GM18873 (cell line): ENCODE measurements around the gene RXFP1.

Source experiments
- ATAC-seq: cut with Tn5 transposase; IDR thresholded peaks from one replicate; pipeline ENCODE4 v1.9.1; 2021; ENCODE audit warnings: mild to moderate bottlenecking, moderate library complexity, moderate number of reproducible peaks; ENCODE audit not compliant: unreplicated experiment, low FRiP score

Gene RXFP1

DNA sequence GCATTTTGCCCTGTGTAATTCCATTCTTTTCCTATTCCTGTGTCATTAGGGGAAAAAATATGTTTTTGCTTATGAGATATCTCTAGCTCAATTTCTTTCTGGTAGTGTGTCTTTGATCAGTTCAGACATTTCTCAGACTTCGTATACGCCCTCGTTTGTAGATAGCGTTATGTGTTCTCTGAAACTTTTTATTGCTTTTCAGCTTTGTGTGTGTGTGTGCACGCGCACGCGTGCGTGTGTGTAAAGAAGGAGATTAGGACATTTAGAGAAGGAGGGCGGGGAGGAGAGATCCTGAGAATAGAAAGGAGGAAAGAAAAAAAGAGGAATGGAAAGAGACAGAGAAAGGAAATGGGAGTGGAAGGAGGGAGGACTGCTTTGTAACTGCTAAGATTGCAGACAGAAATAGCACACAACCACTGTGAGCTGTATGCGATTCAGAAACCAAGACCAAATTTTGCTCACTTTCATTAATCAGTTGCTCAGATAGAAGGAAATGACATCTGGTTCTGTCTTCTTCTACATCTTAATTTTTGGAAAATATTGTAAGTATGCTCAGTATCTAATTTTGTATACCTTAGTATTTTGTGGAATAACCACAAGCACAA, at the start of gene RXFP1:
Gene RXFP1, plus strand, starts transcription at position 399 of the 605 bp plus-strand sequence. Its CDS starts 95 bp downstream, at position 494.
- no peak for ATAC-seq

DNA sequence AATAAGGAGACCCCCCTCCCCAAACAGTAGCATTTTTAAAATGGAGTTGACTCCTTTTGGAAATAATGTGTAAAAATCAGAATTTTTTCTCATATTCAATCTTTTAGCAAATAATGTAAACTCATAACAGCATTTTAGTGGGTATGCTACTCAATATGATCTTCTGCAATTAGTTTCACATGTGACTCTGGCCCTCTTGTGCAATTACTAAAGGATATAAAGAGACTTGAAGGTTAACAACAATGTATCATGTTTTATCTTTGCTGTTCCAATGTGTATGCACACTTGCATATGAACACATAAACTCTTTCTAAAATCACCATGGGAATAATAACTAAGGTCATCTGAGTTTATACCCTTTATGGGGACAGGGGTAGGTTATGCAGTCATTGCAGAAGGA, 39.9 kb upstream of the RXFP1 start:
- ATAC-seq, result no peak

DNA sequence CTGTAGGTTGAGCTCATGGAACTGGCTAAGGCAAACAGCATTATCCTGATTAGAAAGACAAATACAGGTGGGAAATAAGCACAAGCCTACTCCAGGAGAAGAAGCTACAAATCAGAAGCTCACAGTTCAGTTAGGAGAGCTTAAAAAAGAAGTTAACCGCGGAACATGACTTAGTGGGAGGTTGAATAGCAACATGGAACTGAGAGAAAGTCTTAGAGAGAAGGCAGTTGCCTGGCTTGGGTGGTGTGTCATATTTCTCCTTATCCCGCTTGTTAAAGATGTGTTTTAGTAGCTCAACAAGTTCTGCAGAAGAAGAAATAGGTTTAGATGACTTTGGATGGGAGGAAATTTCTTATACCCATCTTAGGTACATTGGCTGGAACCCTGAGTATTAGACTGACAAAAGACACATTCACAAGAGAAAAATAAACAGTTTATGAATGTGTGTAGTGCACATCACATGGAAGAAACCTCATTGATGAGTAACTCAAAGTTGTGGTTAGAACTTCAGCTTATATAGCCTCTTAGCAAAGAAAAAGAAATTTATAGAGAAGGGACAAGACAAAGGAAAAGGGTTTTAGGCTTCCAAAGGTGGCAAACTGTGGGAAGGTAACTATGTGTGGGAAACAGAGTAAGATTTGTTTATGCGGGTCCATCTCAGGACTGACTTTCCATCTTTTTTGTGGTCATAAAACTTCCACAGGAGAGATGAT, 37.4 kb upstream of the RXFP1 start:
- no peak for ATAC-seq

DNA sequence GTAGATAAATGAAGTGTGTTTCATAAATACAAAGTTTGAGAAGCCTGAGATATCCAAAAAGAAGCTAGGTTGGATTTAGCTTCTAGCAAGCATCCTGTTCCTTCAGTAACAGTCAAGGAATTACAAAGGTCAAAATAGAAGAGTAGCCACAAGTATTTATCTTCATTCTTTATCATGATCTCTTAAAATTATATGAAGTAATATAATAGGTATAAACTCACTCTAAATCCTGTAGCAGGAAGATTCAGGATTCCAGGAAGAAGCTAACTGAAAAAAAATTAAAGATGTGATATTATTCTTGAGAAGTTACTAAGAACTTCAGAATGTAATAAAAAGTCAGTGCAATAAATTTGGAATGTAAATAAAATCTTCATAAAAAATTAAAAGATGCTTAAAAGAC, 31.1 kb upstream of the RXFP1 start:
- ATAC-seq, result no peak

DNA sequence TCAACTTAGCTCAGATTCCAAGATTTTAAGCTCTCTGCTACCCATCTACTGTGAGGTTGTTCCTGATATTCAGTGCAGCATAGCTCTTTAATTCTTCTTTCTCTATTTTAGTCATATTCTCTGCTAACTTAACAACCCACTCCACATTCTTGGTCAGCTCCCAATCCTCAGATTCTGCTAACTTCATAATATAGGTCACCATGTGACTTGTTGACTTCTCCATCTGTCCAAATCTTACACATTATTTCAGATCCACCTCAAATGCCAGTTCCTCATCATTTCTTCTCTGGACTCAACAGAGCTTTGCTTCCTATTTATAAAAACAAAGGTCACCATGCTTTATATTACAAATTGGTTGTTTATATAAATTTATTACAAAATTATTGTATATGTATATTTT, 29.3 kb upstream of the RXFP1 start:
- no peak for ATAC-seq

DNA sequence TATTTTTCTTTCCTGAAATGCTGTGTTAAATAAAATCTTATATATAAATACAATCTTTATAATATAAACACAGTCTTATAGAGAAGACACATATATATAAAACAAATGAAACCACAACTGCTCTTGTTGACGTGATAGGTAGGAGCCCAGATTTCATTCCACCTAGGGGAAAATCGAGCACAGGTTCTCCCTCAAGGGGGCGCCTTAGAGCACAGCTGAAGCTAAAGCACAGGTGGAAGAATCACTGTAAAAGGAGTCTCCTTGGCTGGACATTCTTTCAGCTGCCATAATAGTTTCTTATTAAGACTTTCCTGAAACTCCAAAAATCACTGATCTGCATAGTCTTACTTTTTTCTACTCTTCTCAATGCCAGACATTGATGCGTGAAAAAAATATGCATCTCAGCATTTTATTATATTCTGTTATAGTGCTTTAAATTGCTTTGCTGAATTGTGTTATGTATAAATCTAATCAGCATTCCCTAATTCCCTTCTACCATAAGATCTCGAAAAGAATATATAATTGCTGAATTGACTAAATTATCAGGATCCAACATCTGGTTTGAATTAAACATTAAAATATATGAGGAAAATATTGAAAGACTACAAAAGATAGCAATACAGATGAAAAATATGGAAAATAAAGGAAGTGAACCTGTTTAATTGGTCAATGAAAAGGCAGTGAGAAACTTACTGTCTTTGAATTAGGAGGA, 25.5 kb upstream of the RXFP1 start:
- no peak for ATAC-seq

DNA sequence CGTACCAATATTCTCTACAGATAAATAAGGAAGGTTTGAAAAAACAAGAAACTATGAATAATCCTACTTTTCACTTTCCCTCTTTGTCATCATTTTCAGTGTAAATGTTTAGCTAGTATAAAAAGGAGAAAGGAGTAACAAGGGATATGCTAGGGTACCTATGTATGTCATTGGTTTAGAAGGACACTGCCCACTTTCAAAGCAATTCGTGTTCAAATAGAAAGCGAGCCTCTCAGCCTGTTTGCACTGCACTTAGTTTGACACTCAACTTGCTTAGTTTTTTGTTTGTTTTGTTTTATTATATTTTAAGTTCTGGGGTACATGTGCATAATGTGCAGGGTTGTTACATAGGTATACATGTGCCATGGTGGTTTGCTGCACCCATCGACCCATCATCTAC, 21.6 kb upstream of the RXFP1 start:
- ATAC-seq, result no peak

DNA sequence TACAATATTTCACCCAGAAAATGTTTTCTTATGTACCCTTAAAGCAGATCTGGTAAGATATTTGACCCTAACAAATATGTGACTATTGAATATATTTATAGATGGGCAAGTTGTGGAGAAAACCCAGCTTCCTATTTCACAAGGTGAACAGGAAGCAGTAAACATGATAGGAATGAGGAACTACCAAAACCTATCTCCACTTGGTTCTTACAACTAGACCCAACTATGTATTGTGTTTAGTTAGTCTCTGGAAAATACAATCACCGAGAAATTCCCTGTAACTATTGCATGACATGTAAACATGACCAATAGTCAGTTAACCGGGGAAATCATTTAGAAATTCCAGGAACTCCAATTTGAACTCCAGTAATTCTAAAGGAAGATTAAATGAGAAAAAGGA, 8.4 kb upstream of the RXFP1 start:
- no peak for ATAC-seq

DNA sequence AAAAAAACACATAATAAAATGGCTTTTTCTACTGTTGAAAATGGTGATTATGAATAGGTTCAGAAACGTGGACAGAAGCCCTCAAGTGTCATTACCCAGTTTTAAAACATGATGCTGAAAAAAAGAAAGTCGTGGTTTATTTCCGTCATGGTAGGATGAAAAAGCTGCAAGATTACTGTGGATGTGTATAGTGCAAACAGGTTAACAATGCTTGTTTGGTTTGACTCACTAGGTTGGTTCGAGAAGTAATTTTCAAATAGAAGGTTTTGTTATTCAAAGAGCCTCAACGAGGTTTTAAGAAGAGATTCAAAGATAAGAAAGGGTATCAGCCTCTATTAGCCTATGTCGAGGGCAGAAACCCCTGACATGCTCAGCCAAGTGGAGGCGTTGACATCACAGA, 2.5 kb upstream of the RXFP1 start:
- ATAC-seq, result no peak

DNA sequence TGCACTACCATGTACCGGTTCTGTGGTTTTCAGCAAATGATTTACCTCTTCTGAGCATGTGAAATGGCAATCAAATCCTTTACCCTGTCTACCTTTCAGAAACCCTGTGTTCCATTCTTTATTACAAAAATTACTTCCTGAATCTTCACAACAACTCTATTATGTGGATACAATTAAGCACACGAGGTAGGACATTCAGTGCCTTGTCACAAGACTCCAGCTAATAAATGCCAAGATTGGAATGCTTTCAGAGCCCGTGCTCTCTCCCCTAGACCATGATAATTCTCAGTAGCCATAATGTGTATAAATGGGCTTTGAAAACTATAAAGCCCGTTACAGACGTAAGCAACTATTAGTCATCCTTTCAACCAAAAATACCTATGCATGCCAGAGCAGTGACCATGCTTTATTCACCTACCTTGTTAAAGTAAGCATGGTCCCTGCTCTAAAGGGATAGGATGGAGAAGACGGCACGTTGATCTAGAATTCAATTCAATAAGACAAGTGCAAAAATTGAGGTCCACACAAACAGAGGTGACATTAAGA, 2.4 kb downstream of the RXFP1 start:
- no peak for ATAC-seq

DNA sequence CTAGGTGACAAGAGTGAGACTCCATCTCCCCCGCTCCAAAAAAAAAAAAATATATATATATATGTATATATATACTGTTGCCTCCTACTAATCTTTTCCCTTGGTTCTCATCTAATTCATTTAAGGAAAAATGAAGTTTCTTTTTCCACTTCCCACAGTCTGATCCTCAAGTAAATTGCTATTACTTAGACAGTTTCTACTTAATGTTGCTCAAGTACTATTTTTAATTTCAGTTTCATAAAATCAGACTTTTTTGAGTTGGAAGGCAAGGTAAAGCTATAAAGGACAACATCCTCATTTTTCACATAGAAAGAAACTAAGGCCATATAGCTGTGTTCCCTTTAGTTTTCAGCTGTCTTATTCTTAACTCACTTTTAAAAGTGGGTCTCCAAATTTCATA, 5.8 kb downstream of the RXFP1 start:
- no peak for ATAC-seq

DNA sequence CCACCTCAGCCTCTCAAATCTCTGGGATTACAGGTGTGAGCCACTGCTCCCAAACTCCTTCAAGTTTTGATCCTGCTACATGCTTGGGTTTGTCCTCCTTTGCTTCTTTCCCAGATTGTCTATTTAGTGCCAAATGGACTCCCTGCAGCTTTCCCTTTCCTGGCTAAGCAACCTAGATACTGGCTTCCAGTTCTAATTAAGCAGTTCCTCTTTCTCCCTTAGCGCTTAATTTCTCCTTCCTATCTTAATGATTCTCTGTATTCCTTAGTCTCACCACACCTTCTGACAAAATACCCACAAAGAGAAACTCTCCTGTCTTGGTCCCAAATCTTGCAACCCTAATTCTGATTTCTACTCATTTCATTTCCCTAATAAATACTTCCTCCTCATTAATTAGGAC, 7.8 kb downstream of the RXFP1 start:
- no peak for ATAC-seq

DNA sequence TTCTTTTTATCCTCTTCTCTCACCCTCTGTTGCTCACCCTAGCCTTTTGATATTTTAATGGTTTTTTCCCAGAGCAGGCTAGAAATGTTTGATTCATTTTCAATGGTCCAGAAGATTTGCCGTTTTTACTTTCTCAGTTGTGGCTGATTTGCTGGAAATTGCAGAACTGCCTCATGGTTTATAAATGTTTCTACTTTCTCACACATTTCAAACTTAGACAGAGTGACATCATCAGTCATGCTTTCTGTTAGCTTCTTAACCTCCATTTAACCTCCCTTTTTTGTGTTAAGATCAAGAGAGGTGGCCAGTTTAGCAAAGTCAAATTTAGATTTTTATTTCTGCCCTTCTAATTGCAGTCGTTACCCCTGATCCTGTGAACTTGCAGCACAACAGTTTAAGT, 8.7 kb downstream of the RXFP1 start:
- ATAC-seq, result no peak

DNA sequence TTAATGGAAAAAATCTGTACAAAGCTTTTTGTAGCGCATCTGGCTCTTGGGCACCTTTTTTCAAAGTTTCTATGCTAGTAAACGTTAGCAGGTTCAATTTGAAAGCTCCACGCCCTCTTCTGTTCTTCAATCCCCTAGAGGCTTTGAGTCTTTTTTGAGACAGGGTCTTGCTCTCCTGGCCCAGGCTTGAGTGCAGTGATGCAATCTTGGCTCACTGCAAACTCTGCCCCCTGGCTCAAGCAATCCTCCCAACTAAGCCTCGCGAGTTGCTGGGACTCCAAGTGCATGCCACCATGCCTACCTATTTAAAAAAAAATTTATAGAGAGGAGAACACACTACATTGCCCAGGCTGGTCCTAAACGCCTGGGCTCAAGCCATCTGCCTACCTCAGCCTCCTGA, 9.2 kb downstream of the RXFP1 start:
- ATAC-seq, result no peak

DNA sequence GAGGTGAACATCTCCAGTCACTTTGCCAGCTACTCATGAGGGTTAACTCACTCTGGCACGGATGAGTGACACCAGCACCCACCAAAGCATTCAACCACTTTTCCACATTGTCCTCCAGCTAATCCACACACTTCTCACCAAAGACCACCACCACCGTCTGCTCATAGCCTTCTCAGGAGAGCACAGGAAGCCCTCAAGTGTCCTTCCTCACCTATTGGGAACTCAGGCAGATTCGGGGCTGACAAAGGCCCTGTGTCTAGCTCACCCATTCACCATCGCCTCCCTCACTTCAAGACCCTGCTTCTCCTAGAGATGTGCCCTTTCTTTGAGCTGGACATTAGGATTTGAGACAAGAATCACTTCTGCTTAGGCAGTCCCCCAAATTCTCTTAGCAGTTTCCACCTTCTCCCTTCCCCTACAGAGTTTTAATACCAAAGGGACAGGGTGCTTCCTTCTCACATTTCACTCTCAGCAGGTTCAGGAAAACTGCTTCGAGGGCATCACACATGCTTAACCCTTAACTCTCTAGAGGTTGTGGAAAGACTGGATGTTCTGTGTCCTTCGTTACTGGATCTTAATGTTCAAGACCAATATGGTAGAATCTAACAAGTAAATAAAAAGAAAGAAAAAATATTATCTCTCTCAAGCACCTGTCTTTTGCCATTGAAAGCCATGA, 11.0 kb downstream of the RXFP1 start:
- ATAC-seq, result no peak

DNA sequence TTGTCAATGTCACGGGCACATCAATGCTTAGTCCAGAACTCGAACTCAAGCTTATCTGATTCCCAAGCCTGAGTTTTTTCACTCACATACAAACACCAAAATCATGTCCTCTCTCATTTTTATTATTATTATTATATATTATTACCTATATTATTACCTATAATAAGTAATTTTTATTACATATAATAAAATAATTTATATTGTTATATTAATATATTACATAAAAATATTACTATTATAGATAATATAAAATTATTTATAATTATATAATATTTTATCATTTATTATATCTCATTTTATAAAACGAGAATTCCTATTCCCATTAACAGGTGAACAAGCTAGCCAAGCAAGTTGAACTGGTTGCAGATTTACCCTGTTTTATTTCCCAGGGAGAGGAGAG, 13.0 kb downstream of the RXFP1 start:
- no peak for ATAC-seq

DNA sequence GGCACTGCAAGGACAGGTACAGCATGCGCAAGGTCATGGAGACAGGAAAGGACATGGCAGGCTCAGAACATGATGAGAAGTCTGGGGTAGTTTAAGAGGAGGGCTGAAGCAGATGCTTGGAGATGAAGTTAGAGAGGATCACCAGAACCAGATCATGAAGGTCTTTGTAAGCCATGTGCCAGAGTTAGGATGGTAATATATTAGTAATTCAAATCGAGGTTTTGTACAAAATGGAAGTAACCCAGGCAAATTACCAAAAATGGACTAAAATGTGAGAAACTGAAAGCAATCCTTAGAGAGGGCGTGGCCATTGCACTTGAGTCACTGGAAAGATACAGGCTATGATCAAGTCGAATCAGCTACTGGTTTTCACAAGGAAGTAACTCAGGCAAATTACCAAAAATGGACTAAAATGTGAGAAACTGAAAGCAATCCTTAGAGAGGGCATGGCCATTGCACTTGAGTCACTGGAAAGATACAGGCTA, 13.5 kb downstream of the RXFP1 start:
- ATAC-seq, result peak; percentile 48

DNA sequence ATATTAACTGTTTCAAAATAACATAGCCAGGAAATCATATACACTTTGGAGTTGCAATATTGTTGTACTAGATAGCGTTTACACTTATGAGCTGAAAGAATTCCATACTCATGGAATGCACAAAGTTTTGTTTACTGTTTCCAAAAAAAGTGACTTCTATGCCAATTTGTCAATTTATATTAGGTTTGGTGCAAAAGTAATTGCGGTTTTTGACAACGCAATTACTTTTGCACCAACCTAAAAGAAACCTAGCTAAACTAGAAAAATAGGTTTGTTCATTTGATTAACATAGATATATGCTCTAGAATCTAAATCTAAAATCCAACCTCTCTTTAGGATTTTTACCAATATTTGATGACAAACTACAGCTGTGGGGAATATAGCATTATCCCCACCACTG, 15.2 kb downstream of the RXFP1 start:
- ATAC-seq, result no peak

DNA sequence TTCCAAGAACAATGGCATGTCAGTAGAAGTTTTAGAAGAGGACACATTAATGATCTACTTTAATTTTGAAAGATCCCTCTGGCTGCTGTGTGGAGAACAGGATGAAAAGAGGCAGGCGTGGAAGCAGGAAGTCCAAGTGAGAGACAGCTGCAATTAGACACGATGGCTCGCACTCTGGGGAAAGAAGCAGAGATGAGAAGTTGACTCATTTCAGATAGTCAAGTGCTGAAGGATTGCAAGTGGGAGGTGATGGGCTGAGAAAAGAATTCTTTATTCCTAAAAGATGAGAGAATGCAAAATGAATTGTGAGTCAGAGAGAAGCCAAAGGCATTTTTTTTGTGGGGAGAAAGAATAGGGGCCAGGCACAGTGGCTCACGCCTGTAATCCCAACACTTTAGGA, 16.5 kb downstream of the RXFP1 start:
- ATAC-seq, result no peak

DNA sequence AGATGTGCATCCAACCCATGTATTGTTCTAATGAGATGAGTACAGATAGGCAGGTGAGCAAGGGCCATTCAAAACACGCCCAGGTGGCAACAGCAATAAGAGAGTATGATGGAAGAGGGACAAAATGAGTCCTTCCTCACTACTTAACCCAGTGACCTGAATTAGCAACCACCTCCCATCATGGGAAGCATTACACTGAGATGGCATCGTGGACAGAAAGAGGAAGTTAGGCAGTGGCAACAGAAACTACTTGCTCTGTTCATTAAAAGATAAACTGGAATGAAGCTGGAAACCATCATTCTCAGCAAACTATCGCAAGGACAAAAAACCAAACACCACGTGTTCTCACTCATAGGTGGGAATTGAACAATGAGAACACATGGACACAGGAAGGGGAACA, 17.2 kb downstream of the RXFP1 start:
- no peak for ATAC-seq
